OCI-LY1 (cell line): ENCODE data around the gene DTX1.

Experiments used
- H2AFZ ChIP-seq: fragments of 200-600 bp; sonication (generic), shearing (Covaris generic); 2 replicates; pipeline ENCODE4 v1.6.0; 2014; ENCODE audit warnings: antibody characterized with exemption, mild to moderate bottlenecking, low read length
- H3F3A ChIP-seq: fragments of 200-600 bp; sonication (generic), shearing (Covaris generic); 2 replicates; pipeline ENCODE4 v1.6.0; 2014; ENCODE audit warnings: mild to moderate bottlenecking, antibody characterized with exemption, low read length, moderate library complexity; ENCODE audit not compliant: insufficient read depth
- H3K27ac ChIP-seq: fragments of 200-600 bp; sonication (generic); 2 replicates; pipeline ENCODE4 v1.5.1; 2014; ENCODE audit warnings: low read length, mixed run types, mild to moderate bottlenecking, low read depth; ENCODE audit not compliant: poor library complexity, severe bottlenecking
- H3K27me3 ChIP-seq: fragments of 200-600 bp; sonication (generic); 2 replicates; pipeline ENCODE4 v1.6.0; 2014; ENCODE audit warnings: antibody characterized with exemption, mild to moderate bottlenecking, low read length, moderate library complexity; ENCODE audit not compliant: insufficient read depth
- H3K36me3 ChIP-seq: fragments of 200-600 bp; sonication (generic); 2 replicates; pipeline ENCODE4 v1.6.1; 2014; ENCODE audit warnings: mild to moderate bottlenecking, antibody characterized with exemption, low read length, moderate library complexity, mixed read lengths; ENCODE audit not compliant: insufficient read depth
- H3K4me1 ChIP-seq: fragments of 200-600 bp; sonication (generic); 2 replicates; pipeline ENCODE4 v1.5.1; 2014; ENCODE audit warnings: mild to moderate bottlenecking, low read length, moderate library complexity; ENCODE audit not compliant: insufficient read depth, severe bottlenecking
- H3K4me2 ChIP-seq: fragments of 200-600 bp; sonication (generic), shearing (Covaris generic); 2 replicates; pipeline ENCODE4 v1.6.1; 2014; ENCODE audit warnings: low read length
- H3K4me3 ChIP-seq: fragments of 200-600 bp; sonication (generic); 2 replicates; pipeline ENCODE4 v1.5.1; 2014; ENCODE audit warnings: low read length, low read depth, mild to moderate bottlenecking, mixed read lengths; ENCODE audit not compliant: poor library complexity, severe bottlenecking
- H3K79me2 ChIP-seq: fragments of 200-600 bp; shearing (Covaris generic); 2 replicates; pipeline ENCODE4 v1.6.1; 2016; ENCODE audit warnings: mixed run types, low read length, mixed read lengths; ENCODE audit not compliant: insufficient read depth
- H3K9ac ChIP-seq: fragments of 200-600 bp; sonication (generic), shearing (Covaris generic); 2 replicates; pipeline ENCODE4 v1.6.1; 2014; ENCODE audit warnings: mild to moderate bottlenecking, low read length, mixed read lengths
- H3K9me2 ChIP-seq: fragments of 200-600 bp; sonication (generic), shearing (Covaris generic); 2 replicates; pipeline ENCODE4 v1.6.1; 2014; ENCODE audit warnings: low read depth, mild to moderate bottlenecking, low read length, mixed read lengths
- H3K9me3 ChIP-seq: fragments of 200-600 bp; shearing (Covaris generic); 2 replicates; pipeline ENCODE4 v1.6.1; 2014; ENCODE audit warnings: low read length, mixed read lengths
- H4K20me1 ChIP-seq: fragments of 200-600 bp; sonication (generic), shearing (Covaris generic); 2 replicates; pipeline ENCODE4 v1.6.0; 2016; ENCODE audit warnings: mild to moderate bottlenecking, low read length; ENCODE audit not compliant: insufficient read depth
- EZH2 ChIP-seq: fragments of 200-600 bp; sonication (generic), shearing (Covaris generic); IDR thresholded peaks from 2 replicates; pipeline ENCODE4 v1.8.0; 2017; ENCODE audit warnings: borderline replicate concordance, mixed run types, mild to moderate bottlenecking, antibody characterized with exemption, low read length, moderate library complexity, mixed read lengths
- TF ChIP-seq, protein P1 (sequence below): fragments of 200-600 bp; sonication (generic), shearing (Covaris generic); IDR thresholded peaks from 2 replicates; pipeline ENCODE4 v1.5.1; 2017; ENCODE audit warnings: mild to moderate bottlenecking, antibody characterized with exemption, low read length, moderate library complexity, mixed read lengths

Gene DTX1

DNA sequence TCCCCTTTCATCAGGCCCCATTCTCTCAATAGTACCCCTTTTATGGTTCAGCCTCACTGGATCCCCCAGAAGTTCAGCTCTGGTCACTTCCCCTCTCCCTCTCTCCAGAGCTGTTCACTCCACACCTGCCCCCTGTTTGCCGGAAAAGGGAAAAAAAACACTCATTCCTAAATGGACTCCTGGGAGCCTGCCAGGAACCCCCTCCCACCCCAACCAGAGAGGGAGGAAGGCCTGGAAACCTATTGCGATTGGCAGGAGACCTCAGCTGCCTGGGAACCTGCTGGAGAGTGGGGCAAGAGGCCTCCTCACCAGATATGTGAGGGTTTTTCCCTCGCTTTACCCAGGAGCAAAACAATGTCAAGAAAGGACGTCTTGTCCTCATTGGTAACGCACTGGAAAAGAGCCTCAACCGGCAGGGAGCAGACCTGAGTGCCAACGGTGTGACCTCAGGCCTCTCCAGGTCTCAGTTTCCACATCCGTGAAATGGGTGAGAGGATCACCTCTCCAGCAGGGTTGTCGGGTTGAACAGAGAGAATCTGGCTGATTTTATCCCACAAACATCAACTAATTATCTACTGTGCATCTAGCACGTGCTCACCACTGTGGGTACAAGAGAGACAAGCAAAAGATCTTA, 4.6 kb downstream of the DTX1 start:
- peaks cover 91% of the 10 kb centered on the region for H3K36me3 ChIP-seq
- peak overlapping the region; percentile 99 for H3K27ac ChIP-seq
- H3K79me2 ChIP-seq: peaks cover 86% of the 10 kb centered on the region
- no peaks in the 10 kb centered on the region for H3K9me2 ChIP-seq
- H3K4me2 ChIP-seq: peak overlapping the region; percentile 97
- H3K9ac ChIP-seq: peak overlapping the region; percentile 85
- no peak overlapping the region for H2AFZ ChIP-seq
- peaks cover 75% of the 10 kb centered on the region for H3K4me1 ChIP-seq
- no peaks in the 10 kb centered on the region for H4K20me1 ChIP-seq
- peaks cover 10% of the 10 kb centered on the region for H3F3A ChIP-seq
- H3K9me3 ChIP-seq: no peaks in the 10 kb centered on the region
- no peaks in the 10 kb centered on the region for H3K27me3 ChIP-seq
- H3K4me3 ChIP-seq: peak overlapping the region; percentile 73
- TF ChIP-seq, protein P1, sequence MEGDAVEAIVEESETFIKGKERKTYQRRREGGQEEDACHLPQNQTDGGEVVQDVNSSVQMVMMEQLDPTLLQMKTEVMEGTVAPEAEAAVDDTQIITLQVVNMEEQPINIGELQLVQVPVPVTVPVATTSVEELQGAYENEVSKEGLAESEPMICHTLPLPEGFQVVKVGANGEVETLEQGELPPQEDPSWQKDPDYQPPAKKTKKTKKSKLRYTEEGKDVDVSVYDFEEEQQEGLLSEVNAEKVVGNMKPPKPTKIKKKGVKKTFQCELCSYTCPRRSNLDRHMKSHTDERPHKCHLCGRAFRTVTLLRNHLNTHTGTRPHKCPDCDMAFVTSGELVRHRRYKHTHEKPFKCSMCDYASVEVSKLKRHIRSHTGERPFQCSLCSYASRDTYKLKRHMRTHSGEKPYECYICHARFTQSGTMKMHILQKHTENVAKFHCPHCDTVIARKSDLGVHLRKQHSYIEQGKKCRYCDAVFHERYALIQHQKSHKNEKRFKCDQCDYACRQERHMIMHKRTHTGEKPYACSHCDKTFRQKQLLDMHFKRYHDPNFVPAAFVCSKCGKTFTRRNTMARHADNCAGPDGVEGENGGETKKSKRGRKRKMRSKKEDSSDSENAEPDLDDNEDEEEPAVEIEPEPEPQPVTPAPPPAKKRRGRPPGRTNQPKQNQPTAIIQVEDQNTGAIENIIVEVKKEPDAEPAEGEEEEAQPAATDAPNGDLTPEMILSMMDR: peak; percentile 15; the same call in 1 of the 2 replicates
- no peak for TF ChIP-seq EZH2

DNA sequence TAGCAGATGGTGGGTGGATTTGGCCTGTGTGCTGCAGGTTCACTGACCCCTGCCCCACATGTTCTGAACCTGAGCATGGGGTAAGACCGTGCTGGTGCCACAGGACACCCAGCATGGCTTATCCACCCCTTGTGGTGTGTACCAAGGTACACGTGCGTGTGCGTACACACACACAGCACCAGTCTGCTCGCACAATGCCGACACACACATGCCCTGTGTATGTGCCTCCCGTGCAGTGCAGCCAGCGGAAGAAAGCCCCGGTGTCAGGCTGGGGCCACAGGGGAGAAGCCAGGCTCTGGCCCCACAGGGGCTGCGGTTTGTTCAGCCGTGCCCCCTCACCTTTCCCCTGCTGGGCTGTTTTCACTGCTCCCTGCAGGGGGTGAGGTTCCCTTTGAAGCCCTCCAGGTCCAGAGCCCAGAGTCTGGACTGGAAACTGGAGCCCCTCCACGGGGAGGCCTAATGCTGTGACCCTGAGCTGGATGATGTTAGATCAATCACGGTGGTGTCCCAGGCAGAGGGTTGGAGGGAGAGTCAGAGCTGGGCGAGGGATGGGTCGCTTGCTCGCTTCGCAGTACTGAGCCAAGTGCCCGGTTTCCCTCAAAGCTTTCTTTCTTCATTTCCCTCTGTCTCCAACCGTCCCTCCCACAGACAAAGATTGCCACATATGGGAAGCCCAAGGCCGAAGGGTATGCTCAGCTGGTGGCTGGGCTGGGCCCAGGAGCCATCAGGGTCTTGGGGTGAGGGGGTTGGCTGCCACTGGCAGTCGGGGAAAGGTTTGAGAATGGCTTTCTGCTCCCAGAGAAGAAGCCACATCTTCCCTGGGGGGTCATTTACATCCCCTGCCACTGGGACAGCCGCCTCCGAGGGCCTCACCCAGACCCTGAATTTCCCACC, 6.2 kb downstream of the DTX1 start:
- H3F3A ChIP-seq: peaks cover 10% of the 10 kb centered on the region
- H3K79me2 ChIP-seq: peaks cover 76% of the 10 kb centered on the region
- no peaks in the 10 kb centered on the region for H3K9me2 ChIP-seq
- peaks cover 97% of the 10 kb centered on the region for H3K36me3 ChIP-seq
- H3K9me3 ChIP-seq: no peaks in the 10 kb centered on the region
- TF ChIP-seq, protein P1: peak; percentile 33; the same call in 1 of the 2 replicates
- TF ChIP-seq EZH2: no peak
- H3K9ac ChIP-seq: peak overlapping the region; percentile 85
- peak overlapping the region; percentile 73 for H3K4me3 ChIP-seq
- peak overlapping the region; percentile 97 for H3K4me2 ChIP-seq
- H2AFZ ChIP-seq: no peak overlapping the region
- H3K4me1 ChIP-seq: peaks cover 88% of the 10 kb centered on the region
- H3K27ac ChIP-seq: peak overlapping the region; percentile 99
- no peaks in the 10 kb centered on the region for H4K20me1 ChIP-seq
- no peaks in the 10 kb centered on the region for H3K27me3 ChIP-seq

DNA sequence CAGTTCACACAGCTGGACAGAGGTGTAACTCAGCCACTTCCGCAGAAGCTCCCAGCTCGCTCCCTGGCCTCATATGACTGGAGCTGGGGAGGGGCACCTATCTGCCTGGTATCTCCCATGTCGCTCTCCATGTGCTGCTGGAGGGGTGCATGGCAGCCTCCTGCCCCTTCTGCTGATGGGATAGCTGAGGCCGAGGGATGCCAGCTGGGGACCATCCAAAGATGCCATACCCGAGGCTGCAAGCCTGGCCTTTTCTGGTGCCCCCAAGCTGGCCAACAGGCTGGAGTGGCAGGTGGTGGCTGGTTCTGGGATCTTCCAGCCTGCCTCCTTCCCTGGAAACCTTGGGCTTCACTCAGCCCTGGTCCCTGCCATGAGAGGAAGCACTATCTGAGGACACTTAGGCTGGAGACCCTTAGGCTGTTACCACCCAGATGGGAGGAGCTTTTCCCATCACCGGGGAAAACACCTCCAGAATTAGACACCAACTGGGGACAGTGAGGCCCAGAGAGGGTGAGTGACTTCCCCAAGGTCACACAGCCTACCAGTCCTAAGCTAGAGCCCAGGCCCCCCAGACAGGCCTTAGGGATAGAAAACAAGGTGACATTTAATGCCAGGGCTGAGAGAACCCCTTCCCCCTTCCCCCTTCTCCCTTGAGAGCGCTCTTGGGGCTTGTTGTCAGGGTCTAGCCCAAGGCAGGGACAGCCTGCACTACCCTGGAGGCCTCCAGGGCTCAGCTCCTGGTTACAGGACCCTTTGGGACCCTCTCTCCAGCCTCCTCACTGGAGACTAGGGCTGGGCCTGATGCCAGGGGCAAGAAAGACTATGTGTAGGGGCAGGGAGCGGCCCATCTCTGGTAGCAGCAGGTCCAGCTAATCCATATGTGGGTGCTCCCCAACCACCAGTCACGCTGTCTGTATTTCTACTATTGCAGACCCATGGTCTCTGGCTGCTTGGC, 7.1 kb downstream of the DTX1 start:
- peaks cover 97% of the 10 kb centered on the region for H3K36me3 ChIP-seq
- peak overlapping the region; percentile 99 for H3K27ac ChIP-seq
- no peaks in the 10 kb centered on the region for H3K9me2 ChIP-seq
- H3K27me3 ChIP-seq: no peaks in the 10 kb centered on the region
- TF ChIP-seq EZH2: no peak
- TF ChIP-seq, protein P1: no peak
- no peaks in the 10 kb centered on the region for H3K9me3 ChIP-seq
- H3K4me3 ChIP-seq: peak overlapping the region; percentile 73
- H2AFZ ChIP-seq: no peak overlapping the region
- H3K4me1 ChIP-seq: peaks cover 98% of the 10 kb centered on the region
- H3F3A ChIP-seq: peaks cover 10% of the 10 kb centered on the region
- H3K9ac ChIP-seq: peak overlapping the region; percentile 85
- no peaks in the 10 kb centered on the region for H4K20me1 ChIP-seq
- H3K79me2 ChIP-seq: peaks cover 72% of the 10 kb centered on the region
- peak overlapping the region; percentile 97 for H3K4me2 ChIP-seq
